ENCODE data around the gene MGAT4B.
A peak's percentile ranks its signal among the peaks of the same experiment; 100 is the strongest.

The MGAT4B gene

DNA sequence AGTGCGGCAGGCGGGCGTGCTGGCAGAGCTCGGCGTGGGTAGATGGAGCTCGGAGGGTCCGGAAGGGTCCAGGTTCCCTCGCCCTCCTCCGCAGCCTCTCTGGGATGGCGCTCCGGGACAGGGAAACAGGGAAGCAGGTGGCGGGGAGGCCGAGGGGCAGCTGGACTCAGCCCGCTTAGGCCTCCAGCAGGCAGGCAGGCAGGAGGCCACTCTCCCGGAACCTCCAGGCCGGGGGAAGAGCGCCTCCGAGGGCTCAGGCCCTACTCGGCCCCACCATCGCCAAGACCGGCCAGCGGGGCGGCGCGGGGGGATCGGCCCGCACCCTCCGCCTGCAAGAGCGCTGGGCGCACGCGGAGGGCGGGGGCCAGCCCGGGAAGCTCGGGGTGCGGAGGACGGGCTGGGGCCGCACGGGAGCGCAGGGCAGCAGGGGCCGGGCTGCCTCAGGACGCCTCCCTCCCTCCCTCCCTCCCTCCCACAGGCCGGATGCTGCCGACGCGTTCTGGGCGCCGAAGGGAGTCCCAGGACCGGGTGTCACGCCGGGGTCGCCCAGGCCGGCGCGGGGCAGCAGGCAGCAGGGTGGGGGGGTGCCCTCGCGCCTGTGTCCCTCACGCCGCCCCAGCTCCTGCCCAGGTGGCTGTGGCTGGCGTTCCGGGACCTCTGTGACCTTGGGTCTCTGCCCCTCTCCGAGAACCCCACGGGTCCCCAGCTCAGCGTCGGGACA lies 977 bp downstream of the MGAT4B start:
- TF ChIP-seq, protein P1, sequence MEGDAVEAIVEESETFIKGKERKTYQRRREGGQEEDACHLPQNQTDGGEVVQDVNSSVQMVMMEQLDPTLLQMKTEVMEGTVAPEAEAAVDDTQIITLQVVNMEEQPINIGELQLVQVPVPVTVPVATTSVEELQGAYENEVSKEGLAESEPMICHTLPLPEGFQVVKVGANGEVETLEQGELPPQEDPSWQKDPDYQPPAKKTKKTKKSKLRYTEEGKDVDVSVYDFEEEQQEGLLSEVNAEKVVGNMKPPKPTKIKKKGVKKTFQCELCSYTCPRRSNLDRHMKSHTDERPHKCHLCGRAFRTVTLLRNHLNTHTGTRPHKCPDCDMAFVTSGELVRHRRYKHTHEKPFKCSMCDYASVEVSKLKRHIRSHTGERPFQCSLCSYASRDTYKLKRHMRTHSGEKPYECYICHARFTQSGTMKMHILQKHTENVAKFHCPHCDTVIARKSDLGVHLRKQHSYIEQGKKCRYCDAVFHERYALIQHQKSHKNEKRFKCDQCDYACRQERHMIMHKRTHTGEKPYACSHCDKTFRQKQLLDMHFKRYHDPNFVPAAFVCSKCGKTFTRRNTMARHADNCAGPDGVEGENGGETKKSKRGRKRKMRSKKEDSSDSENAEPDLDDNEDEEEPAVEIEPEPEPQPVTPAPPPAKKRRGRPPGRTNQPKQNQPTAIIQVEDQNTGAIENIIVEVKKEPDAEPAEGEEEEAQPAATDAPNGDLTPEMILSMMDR (IDR thresholded peaks at IDR 0.05; ENCODE audit: extremely low read depth, insufficient read depth, missing control alignments): no peak
- peak; percentile 88 for DNase-seq (ENCODE audit: low spot score)
- in situ Hi-C loops (cut with MboI; ENCODE audit: low pct_unique_long_range_greater_than_20kb, low sequenced_read_pairs, unreplicated experiment): no loop called here

DNA sequence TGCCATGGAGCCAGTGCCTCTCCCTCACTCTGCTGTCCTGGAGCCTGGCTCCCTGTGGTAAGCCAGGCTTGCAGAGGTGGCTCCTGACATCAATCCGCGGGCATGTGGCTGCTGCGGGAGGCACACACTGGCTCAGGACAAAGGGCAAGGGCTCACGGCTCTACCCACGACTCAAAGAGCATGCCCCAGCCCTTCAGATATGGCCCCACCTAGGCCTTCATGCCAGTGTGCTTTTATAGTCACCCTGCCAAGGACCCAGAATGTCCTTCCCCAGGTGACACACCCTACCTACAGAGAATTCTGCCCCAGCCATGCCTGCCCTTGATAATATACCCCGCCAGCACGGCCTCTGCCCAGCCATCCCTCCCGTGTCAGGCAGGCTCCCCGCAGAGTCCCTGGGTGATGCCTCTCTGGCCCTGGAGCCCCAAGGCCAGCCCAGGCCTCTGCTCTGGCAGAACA lies 1.6 kb downstream of the MGAT4B start:
- TF ChIP-seq, protein P1 (IDR thresholded peaks at IDR 0.05; ENCODE audit: extremely low read depth, insufficient read depth, missing control alignments): no peak
- in situ Hi-C loops (cut with MboI; ENCODE audit: low pct_unique_long_range_greater_than_20kb, low sequenced_read_pairs, unreplicated experiment): no loop called here
- DNase-seq (ENCODE audit: low spot score): no peak

DNA sequence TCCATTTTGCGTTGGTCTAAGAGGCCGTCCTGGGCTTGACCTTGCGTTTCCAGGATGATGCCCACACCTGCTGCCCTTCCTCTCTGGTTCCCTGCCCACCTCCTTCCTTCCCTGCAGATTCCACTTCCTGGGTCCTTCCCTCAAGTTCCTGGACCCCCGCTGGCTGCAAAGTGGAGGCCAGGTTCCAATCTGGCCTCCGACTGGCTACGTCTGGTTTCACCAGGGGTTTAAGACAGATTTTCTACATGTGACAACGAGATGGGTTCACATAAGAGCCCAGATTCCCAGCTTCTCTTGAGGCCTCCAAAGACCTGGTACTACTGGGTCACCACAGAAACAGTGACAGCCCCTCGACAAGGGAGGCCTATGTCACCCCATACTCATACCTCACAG lies 2.1 kb downstream of the MGAT4B start:
- TF ChIP-seq, protein P1 (IDR thresholded peaks at IDR 0.05; ENCODE audit: extremely low read depth, insufficient read depth, missing control alignments): no peak
- DNase-seq (ENCODE audit: low spot score): no peak
- in situ Hi-C loops (cut with MboI; ENCODE audit: low pct_unique_long_range_greater_than_20kb, low sequenced_read_pairs, unreplicated experiment): no loop called here

DNA sequence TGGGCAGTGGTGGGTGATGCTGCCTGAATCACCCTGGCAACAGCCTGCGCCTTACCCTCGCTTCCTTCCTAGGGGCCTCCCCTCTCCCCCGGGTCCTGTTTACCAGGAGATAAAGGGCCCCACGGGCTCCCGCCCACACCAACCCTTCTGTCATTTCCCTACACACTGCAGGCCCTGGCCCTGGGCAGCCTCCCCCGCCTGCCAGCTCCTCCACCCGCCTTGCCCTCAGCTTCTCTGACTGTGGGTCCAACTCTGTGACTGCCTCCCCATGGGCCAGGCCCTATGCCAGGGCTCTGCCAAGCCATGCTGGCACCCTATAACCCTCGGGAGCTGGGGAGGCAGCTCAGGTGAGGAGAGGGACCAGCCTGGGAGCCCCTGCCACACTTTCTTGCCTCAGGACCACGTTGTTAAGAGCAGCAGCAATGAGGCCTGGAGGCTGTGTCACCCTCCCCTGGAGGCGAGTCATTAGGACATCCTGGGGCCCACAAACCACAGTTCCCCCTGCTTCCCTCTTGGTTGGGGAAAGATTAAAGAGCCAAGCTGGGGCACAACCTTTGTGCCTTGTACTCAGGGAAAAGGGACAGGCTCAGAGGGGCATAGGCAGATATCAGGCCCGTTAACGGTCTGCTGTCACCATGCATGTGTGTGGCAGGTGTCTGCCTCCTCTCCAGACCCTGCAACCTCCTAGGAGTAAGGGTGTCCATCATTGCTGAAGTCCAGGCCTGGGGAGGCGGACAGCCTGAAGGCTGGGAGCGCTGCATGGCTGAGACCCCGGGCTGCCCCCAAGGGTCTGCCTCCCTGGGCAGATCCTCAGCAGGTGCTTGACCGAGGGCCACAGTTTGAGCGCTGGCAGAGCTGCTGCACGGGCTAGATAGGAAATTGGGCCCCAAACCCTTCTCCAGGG lies 2.8 kb downstream of the MGAT4B start:
- in situ Hi-C loops (cut with MboI; ENCODE audit: low pct_unique_long_range_greater_than_20kb, low sequenced_read_pairs, unreplicated experiment): no loop called here
- peak; percentile 39 for DNase-seq (ENCODE audit: low spot score)
- TF ChIP-seq, protein P1 (IDR thresholded peaks at IDR 0.05; ENCODE audit: extremely low read depth, insufficient read depth, missing control alignments): no peak

DNA sequence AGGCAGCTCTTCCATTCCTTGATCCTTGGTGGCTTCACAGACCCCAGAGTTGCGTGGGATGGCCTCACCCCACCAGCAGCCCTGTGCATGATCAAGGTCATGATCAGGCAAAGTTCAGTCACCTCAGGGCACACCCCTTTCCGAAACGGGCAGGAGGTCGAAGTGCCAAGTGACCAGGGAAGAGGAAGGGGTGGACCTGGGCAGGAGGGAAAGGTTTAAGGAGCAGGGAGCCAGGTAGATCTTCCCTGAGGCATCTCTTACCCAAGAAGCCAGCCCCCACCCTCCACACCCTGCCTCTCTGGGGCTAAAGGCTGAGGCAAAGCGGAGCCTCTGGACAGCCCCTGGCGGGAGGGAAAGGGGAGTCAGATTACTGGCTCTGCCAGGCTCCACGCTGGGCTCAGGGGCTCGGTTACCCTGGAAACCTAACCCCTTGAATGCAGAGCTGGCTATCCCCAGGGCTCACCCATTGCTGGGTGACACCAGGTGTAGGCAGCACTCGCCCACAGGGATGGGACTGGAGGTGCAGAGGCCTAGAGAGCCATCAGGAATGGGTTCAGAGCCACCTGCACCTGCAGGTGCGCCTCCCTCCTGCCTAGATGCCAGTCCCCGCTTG lies 3.6 kb downstream of the MGAT4B start:
- TF ChIP-seq, protein P1 (IDR thresholded peaks at IDR 0.05; ENCODE audit: extremely low read depth, insufficient read depth, missing control alignments): no peak
- in situ Hi-C loops (cut with MboI; ENCODE audit: low pct_unique_long_range_greater_than_20kb, low sequenced_read_pairs, unreplicated experiment): no loop called here
- no peak for DNase-seq (ENCODE audit: low spot score)

DNA sequence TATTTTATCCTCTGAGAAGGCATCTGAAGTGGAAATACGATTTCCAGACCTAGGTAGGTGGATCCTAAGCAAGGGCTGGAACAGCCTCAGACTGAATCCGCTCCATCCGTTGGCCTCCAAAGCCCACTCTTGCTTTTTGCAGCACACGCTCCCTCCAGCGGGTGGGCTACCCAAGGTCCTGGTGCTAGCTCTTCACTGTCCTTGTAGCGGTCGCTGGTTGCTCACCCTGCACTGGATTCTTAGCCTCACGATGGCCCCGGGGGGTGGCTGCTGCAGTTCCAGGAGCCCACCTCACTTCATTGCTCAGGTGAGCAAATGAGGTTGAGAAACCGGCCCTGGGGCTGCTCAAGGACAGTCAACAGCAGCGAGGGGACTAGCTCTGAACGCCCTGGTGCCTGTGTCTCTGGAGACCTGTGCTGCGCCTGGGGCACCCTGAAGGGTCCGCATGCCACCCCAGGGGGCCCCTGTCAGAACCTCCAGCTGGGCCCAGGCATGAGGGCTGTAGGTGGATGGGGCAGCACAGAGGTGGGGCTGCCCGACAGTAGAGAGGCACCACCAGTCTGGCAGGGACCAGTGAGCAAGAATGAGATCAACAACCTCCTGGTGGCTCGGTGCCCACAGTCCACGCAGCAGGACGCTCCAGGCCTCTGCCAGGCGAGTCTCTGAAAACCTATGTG lies 4.3 kb downstream of the MGAT4B start:
- in situ Hi-C loops (cut with MboI; ENCODE audit: low pct_unique_long_range_greater_than_20kb, low sequenced_read_pairs, unreplicated experiment): no loop called here
- no peak for DNase-seq (ENCODE audit: low spot score)
- TF ChIP-seq, protein P1 (IDR thresholded peaks at IDR 0.05; ENCODE audit: extremely low read depth, insufficient read depth, missing control alignments): no peak

Measured in GM13977 (cell line).